NK-92 (cell line): Measurements from ENCODE around the gene SLAMF1.
"Not testable (repeated sequence)": the region's sequence is repeated elsewhere in the genome, so short reads cannot be mapped to it uniquely, and the experiment has no call there.

Experiments used
- DNase-seq: peaks from one replicate; lab custom pipeline; 2025; ENCODE audit not compliant: unreplicated experiment; lab: John Stamatoyannopoulos, UW

SLAMF1 gene

GRCh38 chr1:160567858-160568682 lies 78.8 kb downstream of the SLAMF1 start:
- DNase-seq, result no peak

- no peak for DNase-seq
Observed at GRCh38 chr1:160567341-160567740, 79.5 kb downstream of the SLAMF1 start.

GRCh38 chr1:160565564-160565963 lies 81.3 kb downstream of the SLAMF1 start:
- DNase-seq, result no peak

- not testable (repeated sequence) for DNase-seq
Observed at GRCh38 chr1:160563230-160563629, 83.6 kb downstream of the SLAMF1 start.

GRCh38 chr1:160562745-160563144 lies 84.1 kb downstream of the SLAMF1 start:
- DNase-seq, result not testable (repeated sequence)

GRCh38 chr1:160560806-160561205 lies 86.0 kb downstream of the SLAMF1 start:
- no peak for DNase-seq

- no peak for DNase-seq
Observed at GRCh38 chr1:160560045-160560705, 86.7 kb downstream of the SLAMF1 start.

- DNase-seq, result not testable (repeated sequence)
Observed at GRCh38 chr1:160559437-160559836, 87.4 kb downstream of the SLAMF1 start.

GRCh38 chr1:160558660-160559380 lies 88.0 kb downstream of the SLAMF1 start:
- DNase-seq, result no peak
